ENCODE measurements around the gene RORB.

Gene RORB

GRCh38 chr9:74721696-74722660, 224.8 kb downstream of the RORB start:
- DNase-seq, result no peak

DNA sequence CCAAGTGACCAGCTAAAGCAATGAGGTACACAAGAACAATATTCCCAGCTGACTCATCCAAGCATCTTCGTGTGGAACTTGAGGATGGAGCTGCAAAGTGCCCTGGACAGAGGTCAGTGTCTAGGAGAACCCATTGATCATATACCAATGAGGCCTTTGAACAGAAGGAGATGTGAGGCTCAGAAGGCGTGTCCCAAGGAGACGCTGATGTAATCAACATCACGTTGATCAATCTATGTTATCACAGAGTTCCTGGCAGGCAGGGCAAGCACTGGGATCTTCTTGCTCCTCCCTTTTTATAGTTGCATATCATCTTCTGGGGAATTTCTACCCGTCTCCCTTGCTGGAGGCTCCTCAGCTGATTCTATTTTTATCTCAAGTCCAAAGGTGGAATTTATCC, 227.2 kb downstream of the RORB start:
- no peak for DNase-seq

GRCh38 chr9:74726581-74726980, 229.4 kb downstream of the RORB start:
- no peak for DNase-seq

DNA sequence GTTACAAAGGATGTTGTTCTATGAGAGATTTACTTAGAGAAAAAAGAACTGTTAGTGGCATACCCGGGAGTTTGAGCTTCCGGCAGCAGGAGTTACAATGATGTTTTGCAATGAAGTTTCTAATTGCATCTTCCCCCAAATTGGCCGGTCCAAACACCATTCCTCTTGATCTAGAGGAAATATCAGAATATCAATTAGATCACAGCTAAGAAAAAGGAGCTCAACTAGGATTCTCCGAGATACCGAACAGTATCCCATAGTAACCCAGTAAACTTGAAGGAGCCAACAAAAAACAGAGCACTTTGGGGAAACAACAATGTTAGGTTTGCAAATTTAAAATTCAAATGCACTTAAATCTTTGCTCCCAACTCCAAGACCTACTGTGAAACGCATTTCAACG, 231.0 kb downstream of the RORB start:
- DNase-seq, result no peak

- DNase-seq, result no peak
These were observed 232.1 kb downstream of the RORB start for GRCh38 chr9:74729136-74729695.

GRCh38 chr9:74735761-74736160, 238.6 kb downstream of the RORB start:
- no peak for DNase-seq

- no peak for DNase-seq
These were observed 239.5 kb downstream of the RORB start for GRCh38 chr9:74736646-74737045.

GRCh38 chr9:74742191-74742790, 245.2 kb downstream of the RORB start:
- DNase-seq, result no peak

Data from stimulated activated CD4-positive, alpha-beta T cell treated with anti-CD3 and anti-CD28 coated beads, Interleukin-2, amount 100 ng/mL, for 48 hours (primary cell).